Nephron progenitor cell (in vitro differentiated cells): Measurements from ENCODE around the gene USH2A.

ENCODE experiments used
- DNase-seq: peaks from one replicate; pipeline ENCODE4 v3.0.0; 2021
- H3K27ac Mint-ChIP-seq: 2 replicates; pipeline ENCODE4 v1.8.0; 2021; ENCODE audit warnings: mild to moderate bottlenecking, moderate library complexity, mixed read lengths
- H3K27me3 Mint-ChIP-seq: 2 replicates; pipeline ENCODE4 v1.8.0; 2021; ENCODE audit warnings: mild to moderate bottlenecking, low read depth, mixed read lengths; ENCODE audit not compliant: poor library complexity
- H3K36me3 Mint-ChIP-seq: 2 replicates; pipeline ENCODE4 v1.8.0; 2021; ENCODE audit warnings: low read depth, mixed read lengths
- H3K4me1 Mint-ChIP-seq: 2 replicates; pipeline ENCODE4 v1.8.0; 2021; ENCODE audit warnings: mixed read lengths
- H3K4me3 Mint-ChIP-seq: 2 replicates; pipeline ENCODE4 v1.8.0; 2021; ENCODE audit warnings: mild to moderate bottlenecking, moderate library complexity, mixed read lengths
- H3K9me3 Mint-ChIP-seq: 2 replicates; pipeline ENCODE4 v1.8.0; 2021; ENCODE audit warnings: mild to moderate bottlenecking, moderate library complexity, mixed read lengths
- TF ChIP-seq, protein P1 (sequence below): fragments of 200-600 bp; sonication (generic); IDR thresholded peaks from 2 replicates; pipeline ENCODE4 v1.5.0; 2021; ENCODE audit warnings: antibody characterized with exemption

The USH2A gene

DNA sequence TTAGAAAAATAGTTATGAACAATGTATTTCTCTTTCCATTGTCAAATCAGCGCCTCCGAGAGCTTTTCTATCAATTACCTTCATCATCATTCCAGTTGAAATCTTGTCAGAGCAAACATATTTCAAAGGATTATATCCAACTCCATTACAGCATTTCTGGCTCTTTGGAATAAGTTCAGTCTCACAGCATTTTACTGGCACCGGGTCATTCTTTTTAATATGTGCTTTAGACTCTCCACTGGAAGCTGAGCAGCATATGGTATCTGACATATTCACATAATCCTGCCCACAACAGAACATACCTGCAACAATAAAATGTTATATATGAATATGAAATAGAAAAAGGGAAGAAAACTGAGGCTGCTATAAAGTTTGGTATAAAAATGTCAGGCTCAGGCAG, 633.3 kb downstream of the USH2A start:
- DNase-seq: no peak
- H3K4me3 Mint-ChIP-seq: no peak overlapping the region
- no peaks in the 10 kb centered on the region for H3K36me3 Mint-ChIP-seq
- no peak overlapping the region for H3K27ac Mint-ChIP-seq
- no peaks in the 10 kb centered on the region for H3K9me3 Mint-ChIP-seq
- peaks cover 5% of the 10 kb centered on the region for H3K4me1 Mint-ChIP-seq
- no peaks in the 10 kb centered on the region for H3K27me3 Mint-ChIP-seq
- TF ChIP-seq, protein P1, sequence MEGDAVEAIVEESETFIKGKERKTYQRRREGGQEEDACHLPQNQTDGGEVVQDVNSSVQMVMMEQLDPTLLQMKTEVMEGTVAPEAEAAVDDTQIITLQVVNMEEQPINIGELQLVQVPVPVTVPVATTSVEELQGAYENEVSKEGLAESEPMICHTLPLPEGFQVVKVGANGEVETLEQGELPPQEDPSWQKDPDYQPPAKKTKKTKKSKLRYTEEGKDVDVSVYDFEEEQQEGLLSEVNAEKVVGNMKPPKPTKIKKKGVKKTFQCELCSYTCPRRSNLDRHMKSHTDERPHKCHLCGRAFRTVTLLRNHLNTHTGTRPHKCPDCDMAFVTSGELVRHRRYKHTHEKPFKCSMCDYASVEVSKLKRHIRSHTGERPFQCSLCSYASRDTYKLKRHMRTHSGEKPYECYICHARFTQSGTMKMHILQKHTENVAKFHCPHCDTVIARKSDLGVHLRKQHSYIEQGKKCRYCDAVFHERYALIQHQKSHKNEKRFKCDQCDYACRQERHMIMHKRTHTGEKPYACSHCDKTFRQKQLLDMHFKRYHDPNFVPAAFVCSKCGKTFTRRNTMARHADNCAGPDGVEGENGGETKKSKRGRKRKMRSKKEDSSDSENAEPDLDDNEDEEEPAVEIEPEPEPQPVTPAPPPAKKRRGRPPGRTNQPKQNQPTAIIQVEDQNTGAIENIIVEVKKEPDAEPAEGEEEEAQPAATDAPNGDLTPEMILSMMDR: no peak

DNA sequence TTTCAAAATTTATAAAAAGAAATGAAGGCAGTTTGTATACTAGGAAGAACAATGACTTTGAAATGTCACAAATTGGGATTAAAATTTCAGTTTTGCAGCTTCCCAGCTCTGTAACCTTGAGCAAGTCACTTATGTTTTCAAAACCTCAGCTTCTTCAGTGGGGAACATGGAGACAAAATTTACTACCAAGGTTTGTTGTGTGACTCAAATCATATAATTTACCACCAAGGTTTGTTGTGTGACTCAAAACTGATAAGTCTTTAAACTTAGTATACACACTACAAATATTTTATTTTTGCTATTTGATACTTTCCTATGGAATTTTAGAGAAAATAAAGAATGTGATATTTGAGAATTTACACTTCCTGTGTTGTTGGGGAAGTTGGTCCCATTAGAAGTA, 636.3 kb downstream of the USH2A start:
- Mint-ChIP-seq H3K27ac (no peak overlapping the region), H3K27me3 (no peaks in the 10 kb centered on the region), H3K36me3 (no peaks in the 10 kb centered on the region), H3K4me1 (no peaks in the 10 kb centered on the region), H3K9me3 (no peaks in the 10 kb centered on the region), H3K4me3 (no peak overlapping the region)
- no peak for DNase-seq
- TF ChIP-seq, protein P1: no peak

DNA sequence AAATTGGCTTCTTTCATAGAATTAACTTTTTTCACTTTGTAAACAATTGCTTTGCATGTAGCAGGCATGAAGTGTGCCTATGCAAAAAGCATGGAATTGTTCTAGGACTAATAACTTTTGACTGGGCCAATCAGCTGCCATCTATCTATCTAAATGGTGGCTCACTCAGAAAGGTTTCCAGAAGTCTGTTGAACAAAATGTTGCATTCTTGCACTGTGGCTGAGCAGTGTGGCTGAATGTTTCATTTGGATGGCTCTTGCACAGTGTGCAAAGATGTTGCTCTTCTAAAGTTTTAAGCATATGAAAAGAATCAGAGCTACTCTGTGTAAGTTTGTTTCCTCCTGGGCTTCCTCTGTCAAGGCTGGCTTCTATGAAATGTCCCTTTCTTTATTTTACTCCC, 642.6 kb downstream of the USH2A start:
- TF ChIP-seq, protein P1: no peak
- no peaks in the 10 kb centered on the region for H3K36me3 Mint-ChIP-seq
- H3K27me3 Mint-ChIP-seq: peaks cover 4% of the 10 kb centered on the region
- no peak for DNase-seq
- H3K4me1 Mint-ChIP-seq: peaks cover 7% of the 10 kb centered on the region
- H3K9me3 Mint-ChIP-seq: no peaks in the 10 kb centered on the region
- no peak overlapping the region for H3K4me3 Mint-ChIP-seq
- H3K27ac Mint-ChIP-seq: no peak overlapping the region

DNA sequence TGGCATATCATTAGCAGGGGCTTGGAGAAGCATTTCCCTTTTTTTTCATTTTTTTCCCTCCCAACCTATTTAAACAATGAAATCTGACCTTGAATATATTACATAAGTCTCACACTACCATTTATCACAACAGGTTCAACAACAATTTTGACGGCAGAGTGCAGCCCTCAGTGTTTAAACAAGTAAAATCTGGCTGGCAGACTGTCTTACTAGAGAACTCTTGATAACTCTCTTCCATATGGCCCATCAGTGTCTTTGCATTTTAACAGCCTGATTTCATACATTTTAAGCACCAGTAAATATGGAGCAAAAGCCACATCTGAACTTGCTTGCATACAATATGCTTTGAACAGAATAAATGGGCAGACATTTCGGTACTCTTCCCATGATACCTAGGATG, 643.1 kb downstream of the USH2A start:
- Mint-ChIP-seq H3K27me3 (peaks cover 4% of the 10 kb centered on the region), H3K36me3 (no peaks in the 10 kb centered on the region), H3K4me3 (no peak overlapping the region), H3K27ac (no peak overlapping the region), H3K4me1 (peaks cover 7% of the 10 kb centered on the region), H3K9me3 (no peaks in the 10 kb centered on the region)
- TF ChIP-seq, protein P1: no peak
- DNase-seq: no peak

DNA sequence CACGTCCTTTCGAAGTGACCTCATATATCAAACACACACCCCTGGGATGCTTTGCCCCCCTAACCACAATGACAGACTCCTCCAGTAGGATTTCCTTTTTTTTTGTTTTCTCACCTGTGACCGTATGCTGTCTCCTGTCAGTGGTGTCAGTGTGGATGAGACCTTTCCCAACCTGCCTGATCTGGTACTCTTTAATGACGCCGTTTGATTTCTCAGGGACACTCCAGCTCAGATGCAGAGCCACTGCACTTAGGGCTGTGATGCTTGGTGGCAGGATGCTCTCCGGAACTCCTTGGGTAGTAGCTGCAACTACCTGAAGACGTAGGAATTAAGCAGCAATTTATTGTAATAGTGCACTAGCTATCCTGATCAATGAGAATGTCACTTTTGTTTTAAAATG, 643.5 kb downstream of the USH2A start:
- H3K4me3 Mint-ChIP-seq: no peak overlapping the region
- peaks cover 7% of the 10 kb centered on the region for H3K4me1 Mint-ChIP-seq
- peaks cover 4% of the 10 kb centered on the region for H3K27me3 Mint-ChIP-seq
- DNase-seq: no peak
- no peaks in the 10 kb centered on the region for H3K9me3 Mint-ChIP-seq
- H3K27ac Mint-ChIP-seq: no peak overlapping the region
- TF ChIP-seq, protein P1: no peak
- H3K36me3 Mint-ChIP-seq: no peaks in the 10 kb centered on the region

DNA sequence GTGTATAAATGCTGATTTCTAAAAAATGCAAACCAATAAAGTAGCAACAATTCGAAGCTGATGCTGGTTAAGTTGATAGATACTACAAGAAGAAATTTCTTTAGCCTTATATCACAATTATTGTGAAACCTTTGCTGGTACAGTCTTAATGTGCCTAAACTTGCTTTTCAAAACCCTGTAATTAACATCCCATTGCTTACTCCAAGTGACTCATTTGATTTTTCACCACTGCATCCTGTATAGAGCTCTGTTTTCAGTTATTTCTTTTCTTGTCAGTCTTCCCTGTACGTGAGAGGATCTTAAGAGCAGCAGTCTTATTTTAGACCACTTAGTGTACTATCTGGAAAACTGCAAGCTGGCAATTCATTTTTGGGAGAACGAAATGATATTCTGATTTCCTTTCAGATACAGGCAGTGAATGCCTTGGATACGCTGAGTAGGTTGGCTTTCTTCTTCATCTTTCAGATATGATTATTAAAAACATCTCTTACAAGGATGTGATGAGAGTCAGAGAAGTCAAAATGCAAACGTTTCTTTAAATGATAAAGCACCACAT, 645.8 kb downstream of the USH2A start:
- TF ChIP-seq, protein P1: no peak
- Mint-ChIP-seq H3K4me1 (peaks cover 12% of the 10 kb centered on the region), H3K27ac (no peak overlapping the region), H3K4me3 (no peak overlapping the region), H3K27me3 (peaks cover 4% of the 10 kb centered on the region), H3K9me3 (peaks cover 4% of the 10 kb centered on the region), H3K36me3 (no peaks in the 10 kb centered on the region)
- DNase-seq: no peak
